IgD-negative memory B cell (primary cell): ENCODE results near the gene BCAS1. TPM values are rescaled to one million over a fixed set of nuclear protein-coding genes. Genes with fewer than 3 reads are reported as not detected.

Source experiments
- H3K27ac Mint-ChIP-seq, 3 donors: one replicate each; pipeline ENCODE4 v1.8.0; 2020 to 2022; ENCODE audit warnings: mild to moderate bottlenecking in 3 of 3, mixed read lengths in 3 of 3, moderate library complexity in 1 of 3
- H3K27me3 Mint-ChIP-seq: one replicate; pipeline ENCODE4 v1.8.0; 2021; ENCODE audit warnings: mixed read lengths
- H3K36me3 Mint-ChIP-seq: one replicate; pipeline ENCODE4 v1.8.0; 2020; ENCODE audit warnings: mild to moderate bottlenecking, mixed read lengths
- H3K4me1 Mint-ChIP-seq, 3 donors: one replicate each; pipeline ENCODE4 v1.8.0; 2020 to 2022; ENCODE audit warnings: mixed read lengths in 3 of 3, mild to moderate bottlenecking in 1 of 3
- H3K4me3 Mint-ChIP-seq, 4 donors: one replicate each; pipeline ENCODE4 v1.8.0; 2020 to 2022; ENCODE audit warnings: mild to moderate bottlenecking in 4 of 4, mixed read lengths in 4 of 4, moderate library complexity in 3 of 4
- H3K9me3 Mint-ChIP-seq, 3 donors: one replicate each; pipeline ENCODE4 v1.8.0; 2020 to 2021; ENCODE audit warnings: mixed read lengths in 3 of 3, mild to moderate bottlenecking in 1 of 3
- polyA plus RNA-seq: library from polyadenylated mRNA; unstranded; fragments of 300-500 nt; fragmentation: Illumina TruSeq; gene quantifications from one replicate; pipeline ENCODE4 v1.2.3, GENCODE V29; 2021

The BCAS1 gene
- polyA plus RNA-seq, 1 donor from 2014 or later: 1.8 TPM

GRCh38 chr20:54037525-54037924 is 32.9 kb downstream of the BCAS1 start:
- H3K27ac Mint-ChIP-seq: no peak overlapping the region
- H3K9me3 Mint-ChIP-seq: peaks cover 0 to 3% (median 0%) of the 10 kb centered on the region in 3 donors
- no peak overlapping the region for H3K4me3 Mint-ChIP-seq
- peaks cover 7% of the 10 kb centered on the region for H3K27me3 Mint-ChIP-seq
- H3K4me1 Mint-ChIP-seq: no peaks in the 10 kb centered on the region
- peaks cover 2% of the 10 kb centered on the region for H3K36me3 Mint-ChIP-seq

GRCh38 chr20:54029643-54030042 is 40.8 kb downstream of the BCAS1 start:
- Mint-ChIP-seq H3K4me1 (peaks cover 2 to 7% (median 4%) of the 10 kb centered on the region in 3 donors), H3K27ac (no peak overlapping the region), H3K27me3 (peaks cover 5% of the 10 kb centered on the region)

GRCh38 chr20:54029176-54029575 is 41.2 kb downstream of the BCAS1 start:
- H3K36me3 Mint-ChIP-seq: peaks cover 4% of the 10 kb centered on the region
- H3K9me3 Mint-ChIP-seq: peaks cover 0 to 11% (median 1%) of the 10 kb centered on the region in 3 donors
- no peak overlapping the region for H3K4me3 Mint-ChIP-seq
- peaks cover 2 to 7% (median 4%) of the 10 kb centered on the region in 3 donors for H3K4me1 Mint-ChIP-seq
- no peak overlapping the region for H3K27ac Mint-ChIP-seq
- peaks cover 5% of the 10 kb centered on the region for H3K27me3 Mint-ChIP-seq

More at GRCh38 chr20:54029643-54030042, 40.8 kb downstream of the BCAS1 start:
- H3K36me3 Mint-ChIP-seq: peaks cover 4% of the 10 kb centered on the region
- H3K9me3 Mint-ChIP-seq: peaks cover 0 to 11% (median 0%) of the 10 kb centered on the region in 3 donors
- H3K4me3 Mint-ChIP-seq: no peak overlapping the region

- Mint-ChIP-seq H3K27ac (no peak overlapping the region), H3K27me3 (peaks cover 5% of the 10 kb centered on the region), H3K9me3 (peaks cover 0 to 10% (median 2%) of the 10 kb centered on the region in 3 donors), H3K4me3 (no peak overlapping the region), H3K36me3 (peaks cover 4% of the 10 kb centered on the region), H3K4me1 (peaks cover 2 to 7% (median 4%) of the 10 kb centered on the region in 3 donors)
These were observed 42.0 kb downstream of the BCAS1 start for GRCh38 chr20:54028276-54029011.

- Mint-ChIP-seq H3K27ac (no peak overlapping the region), H3K4me3 (no peak overlapping the region), H3K4me1 (peaks cover 2 to 7% (median 4%) of the 10 kb centered on the region in 3 donors), H3K27me3 (peaks cover 5% of the 10 kb centered on the region), H3K36me3 (peaks cover 4% of the 10 kb centered on the region), H3K9me3 (peaks cover 0 to 7% (median 2%) of the 10 kb centered on the region in 3 donors)
These were observed 42.7 kb downstream of the BCAS1 start for GRCh38 chr20:54027704-54028103.

GRCh38 chr20:54026295-54027064 is 43.9 kb downstream of the BCAS1 start:
- Mint-ChIP-seq H3K4me3 (no peak overlapping the region), H3K9me3 (peaks cover 0 to 2% (median 0%) of the 10 kb centered on the region in 3 donors), H3K27ac (no peak overlapping the region), H3K27me3 (peaks cover 5% of the 10 kb centered on the region), H3K36me3 (peaks cover 4% of the 10 kb centered on the region), H3K4me1 (peaks cover 2 to 7% (median 4%) of the 10 kb centered on the region in 3 donors)

GRCh38 chr20:54025251-54025771 is 45.1 kb downstream of the BCAS1 start:
- no peak overlapping the region for H3K4me3 Mint-ChIP-seq
- H3K27me3 Mint-ChIP-seq: peaks cover 5% of the 10 kb centered on the region
- H3K27ac Mint-ChIP-seq: no peak overlapping the region
- H3K36me3 Mint-ChIP-seq: peaks cover 2% of the 10 kb centered on the region
- peaks cover 0 to 2% (median 0%) of the 10 kb centered on the region in 3 donors for H3K9me3 Mint-ChIP-seq
- H3K4me1 Mint-ChIP-seq: peaks cover 4 to 7% (median 4%) of the 10 kb centered on the region in 3 donors

GRCh38 chr20:54023406-54023805 is 47.0 kb downstream of the BCAS1 start:
- H3K9me3 Mint-ChIP-seq: peaks cover 0 to 2% (median 0%) of the 10 kb centered on the region in 3 donors
- peaks cover 3% of the 10 kb centered on the region for H3K27me3 Mint-ChIP-seq
- H3K4me3 Mint-ChIP-seq: no peak overlapping the region
- peaks cover 2% of the 10 kb centered on the region for H3K36me3 Mint-ChIP-seq
- no peak overlapping the region for H3K27ac Mint-ChIP-seq
- peaks cover 4 to 7% (median 7%) of the 10 kb centered on the region in 3 donors for H3K4me1 Mint-ChIP-seq

- H3K27ac Mint-ChIP-seq: no peak overlapping the region
These were observed 48.8 kb downstream of the BCAS1 start for GRCh38 chr20:54021446-54022235.

GRCh38 chr20:54020868-54021267 is 49.5 kb downstream of the BCAS1 start:
- peaks cover 0 to 2% (median 0%) of the 10 kb centered on the region in 3 donors for H3K9me3 Mint-ChIP-seq
- no peaks in the 10 kb centered on the region for H3K36me3 Mint-ChIP-seq
- no peaks in the 10 kb centered on the region for H3K27me3 Mint-ChIP-seq
- H3K4me3 Mint-ChIP-seq: no peak overlapping the region
- H3K4me1 Mint-ChIP-seq: peaks cover 15 to 20% (median 16%) of the 10 kb centered on the region in 3 donors
- no peak overlapping the region for H3K27ac Mint-ChIP-seq

More at GRCh38 chr20:54021446-54022235, 48.8 kb downstream of the BCAS1 start:
- H3K36me3 Mint-ChIP-seq: peaks cover under 1% of the 10 kb centered on the region
- peaks cover 0 to 2% (median 0%) of the 10 kb centered on the region in 3 donors for H3K9me3 Mint-ChIP-seq
- H3K27me3 Mint-ChIP-seq: no peaks in the 10 kb centered on the region
- H3K4me3 Mint-ChIP-seq: no peak overlapping the region
- H3K4me1 Mint-ChIP-seq: peaks cover 14 to 17% (median 15%) of the 10 kb centered on the region in 3 donors

GRCh38 chr20:54020348-54020747 is 50.0 kb downstream of the BCAS1 start:
- no peaks in the 10 kb centered on the region for H3K27me3 Mint-ChIP-seq
- H3K36me3 Mint-ChIP-seq: no peaks in the 10 kb centered on the region
- peaks cover 0 to 2% (median 0%) of the 10 kb centered on the region in 3 donors for H3K9me3 Mint-ChIP-seq
- H3K4me1 Mint-ChIP-seq: peaks cover 15 to 20% (median 16%) of the 10 kb centered on the region in 3 donors
- H3K4me3 Mint-ChIP-seq: no peak overlapping the region
- H3K27ac Mint-ChIP-seq: no peak overlapping the region

- no peaks in the 10 kb centered on the region for H3K27me3 Mint-ChIP-seq
- H3K4me1 Mint-ChIP-seq: peaks cover 15 to 20% (median 16%) of the 10 kb centered on the region in 3 donors
- H3K9me3 Mint-ChIP-seq: peaks cover 0 to 2% (median 0%) of the 10 kb centered on the region in 3 donors
- H3K36me3 Mint-ChIP-seq: no peaks in the 10 kb centered on the region
- H3K4me3 Mint-ChIP-seq: no peak overlapping the region
- no peak overlapping the region for H3K27ac Mint-ChIP-seq
These were observed 50.8 kb downstream of the BCAS1 start for GRCh38 chr20:54019585-54019984.

GRCh38 chr20:54019127-54019526 is 51.3 kb downstream of the BCAS1 start:
- Mint-ChIP-seq H3K4me1 (peaks cover 15 to 20% (median 16%) of the 10 kb centered on the region in 3 donors), H3K4me3 (no peak overlapping the region), H3K36me3 (no peaks in the 10 kb centered on the region), H3K27me3 (no peaks in the 10 kb centered on the region), H3K27ac (no peak overlapping the region), H3K9me3 (no peaks in the 10 kb centered on the region)

GRCh38 chr20:54017846-54018245 is 52.5 kb downstream of the BCAS1 start:
- peak overlapping the region; percentile 6 to 95 (median 85) for H3K27ac Mint-ChIP-seq
- no peaks in the 10 kb centered on the region for H3K36me3 Mint-ChIP-seq
- H3K9me3 Mint-ChIP-seq: no peaks in the 10 kb centered on the region
- no peaks in the 10 kb centered on the region for H3K27me3 Mint-ChIP-seq
- peak overlapping the region; percentile 1 to 84 (median 50) for H3K4me3 Mint-ChIP-seq
- peaks cover 15 to 20% (median 16%) of the 10 kb centered on the region in 3 donors for H3K4me1 Mint-ChIP-seq
